NB4 (cell line): ENCODE measurements around the gene TNS1.

ENCODE experiments used
- DNase-seq: peaks from one replicate; pipeline ENCODE4 v3.0.0; 2010; ENCODE audit warnings: low read depth
- H3K4me3 ChIP-seq: one replicate; pipeline ENCODE4 v1.5.1; 2011; ENCODE audit warnings: mild to moderate bottlenecking, low read depth, low read length, moderate library complexity
- CTCF ChIP-seq: IDR thresholded peaks from one replicate; pipeline ENCODE4 v1.5.1; 2012; ENCODE audit warnings: low read depth, low read length
- MAX ChIP-seq: IDR thresholded peaks from 2 replicates; pipeline ENCODE4 v1.6.1; 2011; ENCODE audit warnings: low read depth, low read length
- MYC ChIP-seq: IDR thresholded peaks from 2 replicates; pipeline ENCODE4 v1.6.1; 2011; ENCODE audit warnings: low read depth, low read length
- POLR2A ChIP-seq: IDR thresholded peaks from 2 replicates; pipeline ENCODE4 v1.6.1; 2011; ENCODE audit warnings: mild to moderate bottlenecking; ENCODE audit not compliant: insufficient read length; ENCODE audit errors: extremely low read depth

The TNS1 gene

GRCh38 chr2:217833439-217833838, 169.4 kb downstream of the TNS1 start:
- no peak for TF ChIP-seq CTCF
- no peak for TF ChIP-seq MAX
- no peak for TF ChIP-seq POLR2A
- no peak for TF ChIP-seq MYC
- H3K4me3 ChIP-seq, result no peak overlapping the region
- no peak for DNase-seq

GRCh38 chr2:217832987-217833386, 169.8 kb downstream of the TNS1 start:
- no peak overlapping the region for H3K4me3 ChIP-seq
- TF ChIP-seq POLR2A, result no peak
- TF ChIP-seq MAX, result no peak
- no peak for TF ChIP-seq MYC
- TF ChIP-seq CTCF, result no peak
- DNase-seq, result no peak

DNA sequence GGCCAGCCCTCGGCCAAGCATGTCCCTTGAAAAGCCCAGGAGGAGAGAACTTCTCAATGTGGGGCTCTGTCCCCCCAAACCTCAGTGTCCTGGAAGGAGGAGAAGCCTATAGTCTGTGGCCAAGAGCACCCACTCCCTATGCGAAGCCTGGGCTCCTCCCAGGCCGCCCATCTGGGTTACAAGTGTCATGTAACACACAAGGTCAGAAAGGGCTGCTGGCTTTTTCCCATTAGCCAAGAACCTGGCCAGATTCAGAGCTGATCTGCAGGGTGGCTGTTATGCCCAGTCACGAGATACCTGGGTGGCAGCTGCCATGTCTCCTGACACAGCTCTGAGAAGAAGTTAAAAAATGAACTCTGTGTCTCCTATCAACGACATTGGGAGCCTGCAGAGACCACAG, 170.7 kb downstream of the TNS1 start:
- TF ChIP-seq POLR2A (no peak), MAX (no peak), CTCF (no peak), MYC (no peak)
- DNase-seq, result no peak
- H3K4me3 ChIP-seq, result no peak overlapping the region

DNA sequence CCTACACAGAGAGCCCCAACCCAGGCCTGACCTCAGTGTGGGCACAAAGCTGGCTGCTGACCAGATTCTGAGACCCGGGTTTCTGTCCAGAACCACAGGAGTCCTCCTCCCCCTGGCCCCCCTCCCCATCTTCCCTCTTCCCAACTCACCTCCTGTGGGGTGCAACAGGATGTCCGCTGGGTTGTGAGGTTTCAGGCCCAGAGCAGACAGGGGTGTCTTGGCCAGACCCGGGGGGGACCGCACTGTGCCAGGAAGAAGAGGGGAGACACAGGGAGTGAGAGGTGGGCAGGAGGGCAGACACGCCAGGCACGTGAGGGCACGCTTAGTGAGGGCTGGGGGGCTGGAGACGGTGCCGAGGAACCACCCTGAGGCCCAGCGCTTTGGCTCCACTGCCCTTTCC, 171.5 kb downstream of the TNS1 start:
- TF ChIP-seq POLR2A (no peak), CTCF (no peak), MAX (no peak), MYC (no peak)
- no peak overlapping the region for H3K4me3 ChIP-seq
- DNase-seq, result no peak

- no peak for TF ChIP-seq POLR2A
- H3K4me3 ChIP-seq, result no peak overlapping the region
- DNase-seq, result no peak
Observed at GRCh38 chr2:217830807-217831206, 172.0 kb downstream of the TNS1 start.

GRCh38 chr2:217830061-217830460, 172.7 kb downstream of the TNS1 start:
- TF ChIP-seq MYC (no peak), MAX (no peak), CTCF (no peak), POLR2A (no peak)
- DNase-seq, result no peak
- no peak overlapping the region for H3K4me3 ChIP-seq
